ENCODE data around the gene AP5M1.
A peak's percentile ranks its signal among the peaks of the same experiment; 100 is the strongest.
"Not testable (repeated sequence)": the region's sequence is repeated elsewhere in the genome, so short reads cannot be mapped to it uniquely, and the experiment has no call there.

Gene AP5M1

GRCh38 chr14:57291692-57292647 lies 23.2 kb downstream of the AP5M1 start:
- no peak for DNase-seq

- peak; percentile 26 to 71 for DNase-seq
Measured at GRCh38 chr14:57293866-57294837, 25.4 kb downstream of the AP5M1 start.

GRCh38 chr14:57295239-57295638 lies 26.5 kb downstream of the AP5M1 start:
- no peak for DNase-seq

GRCh38 chr14:57297852-57298251 lies 29.1 kb downstream of the AP5M1 start:
- DNase-seq, result no peak

GRCh38 chr14:57299511-57299910 lies 30.7 kb downstream of the AP5M1 start:
- DNase-seq, result no peak

- no peak for DNase-seq
Measured at GRCh38 chr14:57302883-57303282, 34.1 kb downstream of the AP5M1 start.

GRCh38 chr14:57314396-57315089 lies 45.8 kb downstream of the AP5M1 start:
- DNase-seq, result peak; percentile 1 to 8

GRCh38 chr14:57317248-57317833 lies 48.6 kb downstream of the AP5M1 start:
- DNase-seq, result peak; percentile 74 to 78

- DNase-seq, result no peak
Measured at GRCh38 chr14:57319636-57320192, 50.9 kb downstream of the AP5M1 start.

GRCh38 chr14:57323721-57324120 lies 55.0 kb downstream of the AP5M1 start:
- DNase-seq, result peak; percentile 6 to 31

GRCh38 chr14:57326253-57326652 lies 57.5 kb downstream of the AP5M1 start:
- no peak for DNase-seq

- DNase-seq, result no peak
Measured at GRCh38 chr14:57329833-57330232, 61.1 kb downstream of the AP5M1 start.

GRCh38 chr14:57332475-57332874 lies 63.7 kb downstream of the AP5M1 start:
- DNase-seq, result not testable (repeated sequence)

- not testable (repeated sequence) for DNase-seq
Measured at GRCh38 chr14:57333726-57334125, 65.0 kb downstream of the AP5M1 start.

GRCh38 chr14:57343545-57344297 lies 75.0 kb downstream of the AP5M1 start:
- DNase-seq, result not testable (repeated sequence)

- no peak for DNase-seq
Measured at GRCh38 chr14:57345106-57345505, 76.3 kb downstream of the AP5M1 start.

- no peak for DNase-seq
Measured at GRCh38 chr14:57346741-57347140, 78.0 kb downstream of the AP5M1 start.
